Neural cell (in vitro differentiated cells): ENCODE measurements around the gene PTCD1.

Experiments used
- EP300 ChIP-seq: fragments of 450-650 bp; conservative IDR thresholded peaks from 2 replicates; pipeline ENCODE4 v1.6.1; 2014; ENCODE audit warnings: antibody characterized with exemption, mild to moderate bottlenecking, moderate library complexity; ENCODE audit not compliant: poor library complexity, severe bottlenecking
- TAF1 ChIP-seq: IDR thresholded peaks from 2 replicates; pipeline ENCODE4 v1.6.1; 2012; ENCODE audit warnings: low read depth
- TF ChIP-seq, protein P1 (sequence below): fragments of 450-650 bp; IDR thresholded peaks from 2 replicates; pipeline ENCODE4 v1.5.1; 2014; ENCODE audit warnings: antibody characterized with exemption, mild to moderate bottlenecking, moderate library complexity; ENCODE audit not compliant: poor library complexity, severe bottlenecking
- TF ChIP-seq, protein P2 (sequence below): IDR thresholded peaks from 2 replicates; pipeline ENCODE4 v1.6.1; 2012; ENCODE audit warnings: borderline replicate concordance

DNA sequence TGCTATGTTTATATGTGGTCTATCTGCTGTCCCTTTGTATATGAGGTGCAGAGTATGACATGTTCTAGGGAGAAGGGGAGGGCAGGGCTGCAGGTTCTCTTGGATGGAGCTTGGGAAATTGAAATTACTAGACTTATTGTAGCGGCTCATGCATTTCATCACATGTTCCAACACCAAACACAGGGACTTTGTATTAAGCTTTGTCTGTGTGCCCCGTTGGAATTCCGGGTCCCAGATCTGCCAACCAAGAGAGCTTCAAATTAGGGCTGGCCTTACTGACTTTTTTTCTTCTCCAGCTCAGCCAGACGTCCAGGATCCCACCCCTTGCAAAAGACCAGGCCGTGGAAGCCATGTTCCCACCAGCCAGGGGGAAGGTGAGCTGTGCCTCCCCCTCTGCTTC lies 37.5 kb upstream of the PTCD1 start:
- TF ChIP-seq, protein P1, sequence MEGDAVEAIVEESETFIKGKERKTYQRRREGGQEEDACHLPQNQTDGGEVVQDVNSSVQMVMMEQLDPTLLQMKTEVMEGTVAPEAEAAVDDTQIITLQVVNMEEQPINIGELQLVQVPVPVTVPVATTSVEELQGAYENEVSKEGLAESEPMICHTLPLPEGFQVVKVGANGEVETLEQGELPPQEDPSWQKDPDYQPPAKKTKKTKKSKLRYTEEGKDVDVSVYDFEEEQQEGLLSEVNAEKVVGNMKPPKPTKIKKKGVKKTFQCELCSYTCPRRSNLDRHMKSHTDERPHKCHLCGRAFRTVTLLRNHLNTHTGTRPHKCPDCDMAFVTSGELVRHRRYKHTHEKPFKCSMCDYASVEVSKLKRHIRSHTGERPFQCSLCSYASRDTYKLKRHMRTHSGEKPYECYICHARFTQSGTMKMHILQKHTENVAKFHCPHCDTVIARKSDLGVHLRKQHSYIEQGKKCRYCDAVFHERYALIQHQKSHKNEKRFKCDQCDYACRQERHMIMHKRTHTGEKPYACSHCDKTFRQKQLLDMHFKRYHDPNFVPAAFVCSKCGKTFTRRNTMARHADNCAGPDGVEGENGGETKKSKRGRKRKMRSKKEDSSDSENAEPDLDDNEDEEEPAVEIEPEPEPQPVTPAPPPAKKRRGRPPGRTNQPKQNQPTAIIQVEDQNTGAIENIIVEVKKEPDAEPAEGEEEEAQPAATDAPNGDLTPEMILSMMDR = no peak
- TF ChIP-seq, protein P2, sequence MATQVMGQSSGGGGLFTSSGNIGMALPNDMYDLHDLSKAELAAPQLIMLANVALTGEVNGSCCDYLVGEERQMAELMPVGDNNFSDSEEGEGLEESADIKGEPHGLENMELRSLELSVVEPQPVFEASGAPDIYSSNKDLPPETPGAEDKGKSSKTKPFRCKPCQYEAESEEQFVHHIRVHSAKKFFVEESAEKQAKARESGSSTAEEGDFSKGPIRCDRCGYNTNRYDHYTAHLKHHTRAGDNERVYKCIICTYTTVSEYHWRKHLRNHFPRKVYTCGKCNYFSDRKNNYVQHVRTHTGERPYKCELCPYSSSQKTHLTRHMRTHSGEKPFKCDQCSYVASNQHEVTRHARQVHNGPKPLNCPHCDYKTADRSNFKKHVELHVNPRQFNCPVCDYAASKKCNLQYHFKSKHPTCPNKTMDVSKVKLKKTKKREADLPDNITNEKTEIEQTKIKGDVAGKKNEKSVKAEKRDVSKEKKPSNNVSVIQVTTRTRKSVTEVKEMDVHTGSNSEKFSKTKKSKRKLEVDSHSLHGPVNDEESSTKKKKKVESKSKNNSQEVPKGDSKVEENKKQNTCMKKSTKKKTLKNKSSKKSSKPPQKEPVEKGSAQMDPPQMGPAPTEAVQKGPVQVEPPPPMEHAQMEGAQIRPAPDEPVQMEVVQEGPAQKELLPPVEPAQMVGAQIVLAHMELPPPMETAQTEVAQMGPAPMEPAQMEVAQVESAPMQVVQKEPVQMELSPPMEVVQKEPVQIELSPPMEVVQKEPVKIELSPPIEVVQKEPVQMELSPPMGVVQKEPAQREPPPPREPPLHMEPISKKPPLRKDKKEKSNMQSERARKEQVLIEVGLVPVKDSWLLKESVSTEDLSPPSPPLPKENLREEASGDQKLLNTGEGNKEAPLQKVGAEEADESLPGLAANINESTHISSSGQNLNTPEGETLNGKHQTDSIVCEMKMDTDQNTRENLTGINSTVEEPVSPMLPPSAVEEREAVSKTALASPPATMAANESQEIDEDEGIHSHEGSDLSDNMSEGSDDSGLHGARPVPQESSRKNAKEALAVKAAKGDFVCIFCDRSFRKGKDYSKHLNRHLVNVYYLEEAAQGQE = no peak
- TF ChIP-seq TAF1 (no peak), EP300 (no peak)
